ENCODE measurements around the gene TAF1C.
"Not testable (repeated sequence)": the region's sequence is repeated elsewhere in the genome, so short reads cannot be mapped to it uniquely, and the experiment has no call there.

GRCh38 chr16:84204551-84204950 is 17.7 kb upstream of the TAF1C start:
- TF ChIP-seq CTCF, POLR2AphosphoS5, POLR2A (IDR thresholded peaks at IDR 0.05): not testable (repeated sequence)

All from suprapubic skin (tissue), 4 donors.